ENCODE results near the gene PHACTR4. TPM values are rescaled to one million over a fixed set of nuclear protein-coding genes. Genes with fewer than 3 reads are reported as not detected.
"Not testable (repeated sequence)": the region's sequence is repeated elsewhere in the genome, so short reads cannot be mapped to it uniquely, and the experiment has no call there.

Gene PHACTR4
- total RNA-seq, 1 donor from 2014 or later: 14.9 TPM

DNA sequence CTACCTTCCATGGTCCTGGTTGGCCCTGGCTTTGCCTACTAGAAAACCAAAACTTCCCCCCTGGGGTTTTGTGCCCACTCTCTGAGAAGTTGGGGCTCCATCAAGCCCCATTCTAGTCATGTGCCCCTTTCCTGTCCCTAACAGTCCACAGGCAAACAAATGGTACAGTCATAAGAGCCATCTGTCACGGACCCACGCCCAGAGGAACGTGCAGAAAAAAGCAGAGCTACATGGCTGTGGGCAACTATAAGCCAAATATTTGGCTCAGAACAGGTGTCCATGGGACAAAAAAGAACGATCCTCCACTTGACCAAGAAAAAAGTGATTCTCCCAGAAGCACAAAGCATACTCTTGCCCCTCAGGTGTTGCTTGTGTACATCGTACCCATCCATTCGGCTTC is 168.7 kb downstream of the PHACTR4 start:
- DNase-seq (no peak), ATAC-seq (ENCODE audit: poor library complexity) (no peak)
- intact Hi-C loops (cut with DNase I): no loop called here

DNA sequence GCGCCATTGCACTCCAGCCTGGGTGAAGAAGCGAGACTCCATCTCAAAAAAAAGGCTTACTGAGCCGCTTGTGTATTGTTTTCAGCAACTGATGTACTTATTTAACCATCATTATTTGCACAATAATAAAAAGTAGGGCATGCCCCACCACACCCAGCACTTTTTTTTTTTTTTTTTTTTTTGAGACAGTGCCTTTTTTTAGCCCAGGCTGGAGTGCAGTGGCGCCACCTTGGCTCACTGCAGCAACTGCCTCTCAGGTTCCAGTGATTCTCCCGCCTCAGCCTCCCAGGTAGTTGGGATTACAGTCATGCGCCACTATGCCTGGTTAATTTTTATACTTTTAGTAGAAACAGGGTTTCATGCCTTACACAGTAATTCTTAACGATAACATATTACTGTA is 171.1 kb downstream of the PHACTR4 start:
- ATAC-seq (ENCODE audit: poor library complexity) (no peak), DNase-seq (no peak)
- intact Hi-C loops (cut with DNase I): no loop called here

DNA sequence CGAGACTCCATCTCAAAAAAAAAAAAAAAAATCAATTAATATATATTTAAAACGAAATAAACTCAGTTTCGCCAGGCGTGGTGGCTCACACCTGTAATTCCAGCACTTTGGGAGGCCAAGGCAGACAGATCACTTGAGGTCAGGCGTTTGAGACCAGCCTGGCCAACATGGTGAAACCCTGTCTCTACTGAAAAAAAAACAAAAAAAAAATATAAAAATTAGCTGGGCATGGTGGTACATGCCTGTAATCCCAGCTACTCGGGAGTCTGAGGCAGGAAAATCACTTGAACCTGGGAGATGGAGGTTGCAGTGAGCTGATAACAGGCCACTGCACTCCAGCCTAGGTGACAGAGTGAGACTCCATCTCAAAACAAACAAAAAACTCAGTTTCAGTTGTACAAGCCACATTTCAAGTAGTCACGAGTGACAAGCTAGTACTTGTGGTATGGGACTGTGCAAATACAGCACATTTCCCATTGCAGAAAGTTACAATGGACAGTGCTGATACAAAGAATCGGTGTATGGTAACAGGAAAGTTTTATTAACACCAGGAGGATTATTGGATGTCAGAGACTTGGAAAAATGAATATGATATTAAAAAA is 172.0 kb downstream of the PHACTR4 start:
- ATAC-seq (ENCODE audit: poor library complexity); intact Hi-C loops (cut with DNase I); DNase-seq: not testable (repeated sequence)

DNA sequence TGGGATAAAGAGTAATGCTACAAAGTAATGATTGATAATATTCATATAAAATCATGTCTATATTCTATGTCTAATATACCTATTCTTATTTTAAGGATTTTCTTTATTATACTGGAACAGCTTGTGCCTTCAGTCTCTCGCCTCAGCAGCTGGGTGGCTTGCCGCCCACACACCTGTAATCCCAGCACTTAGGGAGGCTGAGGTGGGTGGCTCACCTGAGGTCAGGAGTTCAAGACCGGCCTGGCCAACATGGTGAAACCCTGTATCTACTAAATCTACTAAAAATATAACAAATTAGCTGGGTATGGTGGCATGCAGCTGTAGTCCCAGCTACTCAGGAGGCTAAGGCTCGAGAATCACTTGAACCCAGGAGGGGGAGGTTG is 175.7 kb downstream of the PHACTR4 start:
- intact Hi-C loops (cut with DNase I): no loop called here
- ATAC-seq (ENCODE audit: poor library complexity): no peak
- DNase-seq: no peak

DNA sequence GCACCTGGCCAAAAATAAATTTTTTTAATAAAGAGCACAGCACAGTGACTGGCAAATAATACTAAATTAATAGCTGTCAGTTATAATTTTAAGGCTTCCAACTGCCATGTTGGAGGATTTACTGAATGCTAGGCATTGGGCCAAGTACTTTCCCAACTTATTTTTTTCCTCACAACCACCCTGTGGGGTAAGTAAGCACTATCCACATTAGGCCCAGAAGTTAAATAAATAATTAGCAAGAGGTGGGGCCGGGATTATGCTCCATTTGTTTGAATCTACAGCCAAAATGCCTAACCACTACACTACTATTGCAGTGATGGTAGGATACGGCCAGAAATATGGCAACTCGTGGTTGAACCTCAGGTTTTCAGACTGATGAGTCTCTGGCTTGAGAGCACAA is 178.8 kb downstream of the PHACTR4 start:
- intact Hi-C loops (cut with DNase I): no loop called here
- DNase-seq (no peak), ATAC-seq (ENCODE audit: poor library complexity) (no peak)

Other genes starting within 250 kb of the PHACTR4 start
- 1.9 TPM for gene PTAFR, start 193.1 kb upstream of the PHACTR4 start, total RNA-seq
- 54.9 TPM for gene DNAJC8, start 136.7 kb upstream of the PHACTR4 start, total RNA-seq
- 358 TPM for gene ATP5IF1, start 133.6 kb upstream of the PHACTR4 start, total RNA-seq
- gene SESN2, start 110.2 kb upstream of the PHACTR4 start, total RNA-seq: 2.6 TPM
- gene MED18, start 40.7 kb upstream of the PHACTR4 start, total RNA-seq: 9.7 TPM
- gene RCC1, start 136.3 kb downstream of the PHACTR4 start, total RNA-seq: 8.1 TPM
- 11.7 TPM for gene TRNAU1AP, start 183.3 kb downstream of the PHACTR4 start, total RNA-seq
- gene RAB42, start 222.5 kb downstream of the PHACTR4 start, total RNA-seq: 1.4 TPM

Measured in Right ventricle myocardium superior (tissue), 1 donor.